NCI-H69 (cell line): ENCODE measurements around the gene IFT81.
"Not testable (repeated sequence)": the region's sequence is repeated elsewhere in the genome, so short reads cannot be mapped to it uniquely, and the experiment has no call there.

Experiments used
- DNase-seq: peaks from one replicate; lab custom pipeline; 2025; lab: John Stamatoyannopoulos, UW

IFT81 gene

GRCh38 chr12:110245369-110245772 lies 121.2 kb downstream of the IFT81 start:
- DNase-seq: peak; percentile 86

- DNase-seq: no peak
These were observed 122.6 kb downstream of the IFT81 start for GRCh38 chr12:110246636-110247339.

- DNase-seq: peak; percentile 69
These were observed 123.4 kb downstream of the IFT81 start for GRCh38 chr12:110247340-110248095.

- DNase-seq: no peak
These were observed 123.9 kb downstream of the IFT81 start for GRCh38 chr12:110248096-110248447.

GRCh38 chr12:110249105-110249504 lies 124.9 kb downstream of the IFT81 start:
- DNase-seq: peak; percentile 14

- DNase-seq: no peak
These were observed 125.6 kb downstream of the IFT81 start for GRCh38 chr12:110249716-110250225.

GRCh38 chr12:110251381-110251780 lies 127.2 kb downstream of the IFT81 start:
- DNase-seq: no peak

GRCh38 chr12:110252716-110253115 lies 128.6 kb downstream of the IFT81 start:
- no peak for DNase-seq

GRCh38 chr12:110253176-110253575 lies 129.0 kb downstream of the IFT81 start:
- no peak for DNase-seq

GRCh38 chr12:110254971-110255540 lies 130.9 kb downstream of the IFT81 start:
- no peak for DNase-seq

- DNase-seq: not testable (repeated sequence)
These were observed 131.8 kb downstream of the IFT81 start for GRCh38 chr12:110255890-110256456.

GRCh38 chr12:110256780-110257431 lies 132.7 kb downstream of the IFT81 start:
- no peak for DNase-seq

GRCh38 chr12:110258466-110258865 lies 134.3 kb downstream of the IFT81 start:
- DNase-seq: no peak

- DNase-seq: no peak
These were observed 138.6 kb downstream of the IFT81 start for GRCh38 chr12:110262442-110263388.

- DNase-seq: peak; percentile 86
These were observed 142.3 kb downstream of the IFT81 start for GRCh38 chr12:110266381-110266960.

- peak; percentile 94 for DNase-seq
These were observed 142.9 kb downstream of the IFT81 start for GRCh38 chr12:110266980-110267620.
